CD4-positive, alpha-beta T cell treated with Interleukin-15 for 4 hours (primary cell): ENCODE measurements around the gene FAM161B.
"Not testable (repeated sequence)": the region's sequence is repeated elsewhere in the genome, so short reads cannot be mapped to it uniquely, and the experiment has no call there.

Experiments
- DNase-seq: peaks from one replicate; pipeline ENCODE4 v3.0.0-alpha.2; 2020; ENCODE audit warnings: low spot score

Gene FAM161B

GRCh38 chr14:73949752-73950734 lies at the start of gene FAM161B, which contains the start of gene COQ6:
Gene FAM161B (minus strand): TSS chr14:73950094. CDS start chr14:73950026, 68 bp downstream.
Gene COQ6 (plus strand): TSS chr14:73950302. CDS start chr14:73950333, 31 bp downstream.
- DNase-seq = peak; percentile 93

DNA sequence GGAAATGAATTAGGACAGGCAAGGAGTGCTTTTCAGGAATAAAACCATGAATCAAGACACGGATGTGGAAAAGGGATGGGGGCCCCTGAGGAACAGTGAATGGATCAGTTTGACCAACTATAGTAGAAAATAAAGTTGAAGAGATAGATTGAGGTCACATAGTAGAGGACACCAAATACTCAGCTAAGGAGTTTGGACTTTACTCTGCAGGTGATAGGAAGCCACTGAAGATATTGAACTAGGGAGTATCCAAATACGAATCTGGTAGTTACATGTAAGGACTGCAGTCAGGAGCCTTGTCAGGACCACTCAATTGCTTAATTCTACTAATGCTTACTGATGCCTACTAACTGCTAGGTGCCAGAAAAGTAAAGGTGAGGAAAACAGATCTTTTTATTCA lies 48.8 kb upstream of the FAM161B start:
- no peak for DNase-seq

- no peak for DNase-seq
These were observed 48.1 kb upstream of the FAM161B start for GRCh38 chr14:73997944-73998447.

DNA sequence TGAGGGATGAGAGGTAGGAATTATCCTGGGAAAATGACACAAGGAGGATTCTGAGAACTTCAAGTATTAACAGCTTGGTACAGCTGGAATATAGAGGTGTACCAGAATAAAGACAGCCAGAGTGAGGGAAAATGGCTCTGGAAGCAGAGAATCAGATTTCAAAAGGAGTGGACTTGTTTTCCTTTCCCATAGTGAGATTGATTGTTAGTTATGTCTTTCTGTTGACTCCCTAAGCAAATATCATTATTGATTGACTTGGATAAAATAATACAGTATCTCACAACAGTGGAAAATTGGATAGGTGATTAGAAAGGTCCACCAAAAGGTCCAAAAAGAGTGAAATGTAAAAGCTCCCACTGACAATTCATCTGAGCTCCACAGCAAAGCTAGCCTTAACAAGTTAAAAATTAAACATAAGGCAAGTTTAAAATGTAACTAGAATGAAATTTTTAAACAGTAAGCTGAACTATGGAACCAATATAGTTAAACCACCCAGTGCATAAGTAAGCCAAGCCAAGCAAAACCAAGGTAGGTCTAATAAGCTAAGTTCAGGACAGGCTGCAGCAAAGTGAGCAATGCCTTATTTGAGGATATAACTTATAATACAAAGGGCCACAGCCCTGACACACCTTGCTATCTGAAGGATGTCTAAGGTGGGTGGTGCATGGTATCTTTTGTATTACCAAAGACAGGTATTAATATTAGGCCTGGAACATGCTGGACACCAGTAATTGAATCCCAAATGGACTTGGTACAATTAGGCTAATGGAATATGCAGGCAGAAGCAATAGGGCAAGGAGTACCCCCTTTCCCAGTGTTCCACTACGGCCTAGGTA lies 47.4 kb upstream of the FAM161B start:
- no peak for DNase-seq

DNA sequence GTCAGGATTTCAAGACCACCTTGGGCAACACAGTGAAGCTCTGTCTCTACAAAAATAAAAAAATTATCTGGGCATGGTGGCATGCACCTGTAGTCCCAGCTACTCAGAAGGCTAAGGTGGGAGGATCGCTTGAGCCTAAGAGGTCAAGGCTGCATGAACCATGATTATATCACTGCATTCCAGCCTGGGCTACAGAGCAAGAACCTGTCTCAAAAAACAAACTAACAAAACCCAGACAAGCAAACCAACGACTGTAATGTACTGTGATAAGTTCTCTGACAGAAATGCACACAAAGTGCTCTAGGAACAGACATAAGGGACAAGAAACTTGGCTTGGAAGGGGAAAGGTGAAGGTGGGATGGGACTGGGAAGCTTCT lies 46.8 kb upstream of the FAM161B start:
- DNase-seq = no peak

DNA sequence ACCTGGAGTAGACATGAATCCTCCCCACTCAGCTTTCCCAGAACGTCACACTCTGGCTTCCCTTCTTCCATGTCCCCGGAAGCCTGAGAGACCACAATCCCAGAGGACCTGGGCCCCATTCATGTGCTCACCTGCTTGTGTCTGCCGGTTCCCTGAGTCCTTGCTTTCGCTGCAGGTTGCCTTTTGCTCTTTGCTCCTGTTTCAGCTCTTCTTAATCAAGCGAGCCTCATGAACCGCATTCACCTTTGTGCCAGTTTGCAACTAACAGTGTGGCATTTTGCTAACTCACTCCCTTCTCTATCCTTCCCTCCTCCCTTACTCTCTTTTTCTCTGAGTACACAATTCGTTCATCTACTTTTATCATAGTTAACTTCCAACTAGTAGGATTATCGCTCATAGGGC lies 46.1 kb upstream of the FAM161B start:
- DNase-seq = no peak

GRCh38 chr14:73994926-73995325 lies 45.0 kb upstream of the FAM161B start:
- not testable (repeated sequence) for DNase-seq

GRCh38 chr14:73991092-73991491 lies 41.2 kb upstream of the FAM161B start:
- no peak for DNase-seq

DNA sequence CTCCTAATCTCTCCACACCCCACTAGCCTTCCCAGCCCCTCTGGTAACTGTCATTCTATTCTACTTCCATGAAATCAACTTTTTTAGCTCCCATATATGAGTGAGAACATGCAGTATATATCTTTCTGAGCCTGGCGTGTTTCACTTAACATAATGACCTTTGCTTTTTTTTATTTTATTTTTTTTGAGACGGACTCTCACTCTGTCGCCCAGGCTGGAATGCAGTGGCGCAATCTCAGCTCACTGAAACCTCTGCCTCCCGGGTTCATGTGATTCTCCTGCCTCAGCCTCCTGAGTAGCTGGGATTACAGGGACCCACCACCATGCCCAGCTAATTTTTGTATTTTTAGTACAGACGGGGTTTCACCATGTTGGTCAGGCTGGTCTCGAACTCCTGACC lies 38.8 kb upstream of the FAM161B start:
- DNase-seq = not testable (repeated sequence)

- DNase-seq = no peak
These were observed 38.2 kb upstream of the FAM161B start for GRCh38 chr14:73988065-73988464.

- DNase-seq = no peak
These were observed 28.0 kb upstream of the FAM161B start for GRCh38 chr14:73977896-73978295.

- DNase-seq = no peak
These were observed 26.2 kb upstream of the FAM161B start for GRCh38 chr14:73976125-73976524.

DNA sequence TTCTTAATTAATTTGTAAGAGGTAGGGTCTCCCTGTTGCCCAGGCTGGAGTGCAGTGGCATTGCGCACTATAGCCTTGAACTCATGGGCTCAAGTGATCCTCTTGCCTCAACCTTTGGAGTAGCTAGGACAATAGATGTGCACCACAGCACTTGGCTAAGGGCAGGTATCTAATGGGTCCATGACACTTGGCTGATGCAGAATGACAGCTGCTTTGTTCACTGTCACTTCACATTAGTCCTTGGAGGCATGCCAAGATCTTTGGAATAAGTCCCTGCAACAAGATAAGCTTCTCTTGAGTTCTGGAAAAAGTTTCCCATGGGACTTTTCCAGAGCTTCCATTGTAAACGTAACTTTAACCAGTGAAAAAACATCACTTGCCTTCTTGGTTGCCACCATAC lies 23.6 kb upstream of the FAM161B start:
- no peak for DNase-seq

DNA sequence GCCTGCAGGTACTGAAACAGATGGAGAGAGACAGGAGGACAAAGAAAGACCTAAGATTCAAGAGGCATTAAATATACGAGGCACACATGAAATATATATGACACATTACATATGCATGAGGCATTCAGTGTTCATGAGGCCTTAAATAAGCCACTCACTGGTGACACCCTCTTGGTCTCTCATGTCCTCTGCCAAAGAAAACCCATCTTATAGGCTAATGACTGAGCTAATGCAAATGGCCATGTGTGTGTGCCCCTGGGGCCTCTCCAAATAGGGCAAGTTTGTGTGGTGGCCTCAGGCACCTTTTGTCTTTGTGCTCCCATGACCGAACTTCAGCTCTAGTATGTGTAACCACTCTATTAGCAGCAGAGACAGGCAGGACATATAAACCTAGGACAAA lies 19.0 kb upstream of the FAM161B start:
- no peak for DNase-seq

GRCh38 chr14:73965216-73965615 lies 15.3 kb upstream of the FAM161B start:
- no peak for DNase-seq

DNA sequence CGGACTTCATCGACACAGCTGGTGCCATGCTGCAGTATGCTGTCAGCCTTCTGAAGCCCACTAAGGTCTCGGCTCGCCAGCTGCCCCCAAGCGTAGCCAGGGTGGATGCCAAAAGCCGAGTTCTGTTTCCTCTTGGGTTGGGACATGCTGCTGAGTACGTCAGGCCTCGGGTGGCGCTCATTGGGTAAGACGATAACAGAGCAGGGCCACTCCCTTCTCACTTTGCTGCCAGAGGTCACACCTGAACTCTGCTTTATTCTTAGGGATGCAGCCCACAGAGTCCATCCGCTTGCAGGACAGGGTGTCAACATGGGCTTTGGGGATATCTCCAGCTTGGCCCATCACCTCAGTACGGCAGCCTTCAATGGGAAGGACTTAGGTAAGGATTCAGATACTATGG lies 11.3 kb upstream of the FAM161B start:
- DNase-seq = no peak

DNA sequence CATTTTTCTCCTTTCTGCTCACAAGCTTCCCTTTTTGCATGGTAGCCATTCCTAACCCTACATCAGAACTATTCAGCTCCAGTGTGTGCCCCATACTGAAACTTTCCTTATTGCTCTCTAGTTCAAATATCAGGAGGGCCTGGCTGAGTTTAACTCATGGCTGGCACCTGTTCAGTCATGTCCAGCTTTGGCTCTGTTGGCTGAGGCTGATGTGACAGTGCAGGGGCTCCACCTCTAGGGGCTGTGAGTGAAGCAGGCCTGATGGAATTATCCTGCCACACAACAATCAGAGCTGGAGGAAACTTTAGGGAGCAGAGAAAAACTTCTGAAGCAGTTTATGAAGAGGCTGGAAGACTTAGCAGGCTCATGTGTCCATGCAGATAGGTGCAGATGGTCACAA lies 8.7 kb upstream of the FAM161B start:
- no peak for DNase-seq

DNA sequence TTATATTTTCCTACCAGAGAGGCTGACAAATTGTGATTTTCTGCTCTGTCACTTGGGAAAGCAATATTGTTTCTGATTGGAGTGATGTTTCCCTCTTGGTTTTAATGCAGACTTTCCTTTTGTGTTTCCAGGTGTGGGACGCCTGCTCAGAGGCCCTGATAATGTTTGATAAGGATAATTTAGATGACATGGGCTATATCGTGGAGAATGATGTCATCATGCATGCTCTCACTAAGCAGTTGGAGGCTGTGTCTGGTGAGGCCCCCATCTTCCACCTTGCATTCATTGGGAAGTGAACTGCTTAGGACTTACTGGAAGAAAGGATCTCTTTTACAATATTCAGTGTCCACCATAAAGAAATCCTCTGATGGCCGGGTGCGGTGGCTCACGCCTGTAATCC lies 5.8 kb upstream of the FAM161B start:
- no peak for DNase-seq

GRCh38 chr14:73953731-73954130 lies 3.8 kb upstream of the FAM161B start:
- no peak for DNase-seq

- no peak for DNase-seq
These were observed 4.7 kb downstream of the FAM161B start for GRCh38 chr14:73945159-73945670.

DNA sequence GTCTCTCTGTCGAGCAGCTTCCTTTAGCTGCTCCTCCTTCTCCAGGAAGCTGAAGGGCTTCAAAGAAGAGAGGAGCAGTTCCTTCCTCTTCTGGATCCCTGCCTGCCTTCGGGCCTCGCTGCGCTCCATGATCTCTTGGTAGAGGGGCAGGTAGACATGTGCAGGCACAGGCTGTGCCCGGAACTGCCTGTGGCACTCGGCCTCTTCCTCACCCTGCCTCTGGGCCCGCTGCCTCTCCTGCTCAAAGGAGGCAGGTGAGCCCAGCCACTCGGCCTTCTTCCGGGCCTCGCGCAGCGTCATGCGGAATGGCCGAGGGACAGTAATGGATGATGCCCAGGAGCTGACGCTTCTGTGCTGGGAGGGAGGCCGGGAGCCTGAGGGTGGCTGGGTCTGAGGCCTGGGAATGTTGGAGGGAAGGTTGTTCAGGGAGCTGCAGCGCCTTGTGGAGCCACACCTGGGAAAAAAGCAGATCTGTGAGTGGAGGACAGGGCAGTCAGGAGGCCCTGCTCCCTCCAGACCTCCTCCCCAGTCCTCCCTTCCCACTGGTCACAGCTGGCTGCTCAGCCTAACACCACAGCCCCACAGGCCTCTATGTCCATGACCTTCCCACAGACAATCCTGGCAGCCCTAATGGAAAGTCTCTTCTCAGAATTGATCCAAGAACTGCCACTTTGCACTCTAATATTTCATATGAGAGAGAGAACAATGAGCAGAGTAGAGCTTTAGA lies 5.3 kb downstream of the FAM161B start:
- no peak for DNase-seq

- no peak for DNase-seq
These were observed 6.8 kb downstream of the FAM161B start for GRCh38 chr14:73943083-73943482.
